Stomach smooth muscle (tissue), 2 donors: Measurements from ENCODE around the gene USP7.
A peak's percentile ranks its signal among the peaks of the same experiment; 100 is the strongest.

Source experiments
- H3K27ac ChIP-seq: one replicate; pipeline ENCODE4 v1.7.0; 2013; ENCODE audit warnings: mild to moderate bottlenecking, low read length, inconsistent platforms
- H3K27me3 ChIP-seq, 2 donors: one replicate each; pipeline ENCODE4 v1.7.0; 2013; ENCODE audit warnings: low read length in 2 of 2; ENCODE audit not compliant: insufficient read depth in 2 of 2, control insufficient read depth in 1 of 2
- H3K36me3 ChIP-seq, 2 donors: one replicate each; pipeline ENCODE4 v1.7.0; 2013; ENCODE audit warnings: low read length in 2 of 2; ENCODE audit not compliant: control insufficient read depth in 2 of 2, insufficient read depth in 2 of 2
- H3K4me1 ChIP-seq: one replicate; pipeline ENCODE4 v1.7.0; 2013; ENCODE audit warnings: low read length; ENCODE audit not compliant: control insufficient read depth, insufficient read depth
- H3K4me3 ChIP-seq, 2 donors: one replicate each; pipeline ENCODE4 v1.7.0; 2013; ENCODE audit warnings: low read length in 2 of 2
- H3K9ac ChIP-seq, 2 donors: one replicate each; pipeline ENCODE4 v1.7.0; 2013; ENCODE audit warnings: low read length in 2 of 2, mild to moderate bottlenecking in 1 of 2
- H3K9me3 ChIP-seq, 2 donors: one replicate each; pipeline ENCODE4 v1.7.0; 2013; ENCODE audit warnings: low read length in 2 of 2; ENCODE audit not compliant: control insufficient read depth in 2 of 2
- donor health status: healthy.
- donor health status: Pancreatic carcinoma.

Gene USP7

GRCh38 chr16:8855972-8856371 is 107.7 kb downstream of the USP7 start:
- Histone ChIP-seq H3K27me3 (no peaks in the 10 kb centered on the region), H3K4me3 (no peak overlapping the region), H3K27ac (no peak overlapping the region), H3K4me1 (peaks cover 8% of the 10 kb centered on the region), H3K36me3 (peaks cover 7 to 8% of the 10 kb centered on the region in 2 donors), H3K9me3 (no peaks in the 10 kb centered on the region), H3K9ac (no peak overlapping the region)

- H3K9ac ChIP-seq = no peak overlapping the region
- no peaks in the 10 kb centered on the region for H3K27me3 ChIP-seq
- H3K9me3 ChIP-seq = no peaks in the 10 kb centered on the region
- H3K4me1 ChIP-seq = peaks cover 6% of the 10 kb centered on the region
- peaks cover 8 to 9% of the 10 kb centered on the region in 2 donors for H3K36me3 ChIP-seq
- no peak overlapping the region for H3K4me3 ChIP-seq
- H3K27ac ChIP-seq = no peak overlapping the region
These were observed 108.5 kb downstream of the USP7 start for GRCh38 chr16:8855051-8855786.

- Histone ChIP-seq H3K4me1 (peaks cover 5% of the 10 kb centered on the region), H3K36me3 (peaks cover 8 to 15% of the 10 kb centered on the region in 2 donors), H3K27ac (no peak overlapping the region), H3K27me3 (no peaks in the 10 kb centered on the region), H3K9ac (no peak overlapping the region), H3K4me3 (no peak overlapping the region), H3K9me3 (no peaks in the 10 kb centered on the region)
These were observed 109.3 kb downstream of the USP7 start for GRCh38 chr16:8854298-8854948.

- H3K27ac ChIP-seq = no peak overlapping the region
These were observed 110.1 kb downstream of the USP7 start for GRCh38 chr16:8853611-8854010.

GRCh38 chr16:8853150-8853549 is 110.6 kb downstream of the USP7 start:
- Histone ChIP-seq H3K27ac (no peak overlapping the region), H3K4me1 (peaks cover 5% of the 10 kb centered on the region), H3K4me3 (no peak overlapping the region), H3K27me3 (no peaks in the 10 kb centered on the region), H3K9me3 (no peaks in the 10 kb centered on the region), H3K36me3 (peaks cover 5 to 22% of the 10 kb centered on the region in 2 donors), H3K9ac (no peak overlapping the region)

More at GRCh38 chr16:8853611-8854010, 110.1 kb downstream of the USP7 start:
- Histone ChIP-seq H3K9me3 (no peaks in the 10 kb centered on the region), H3K4me3 (no peak overlapping the region), H3K4me1 (peaks cover 5% of the 10 kb centered on the region), H3K36me3 (peaks cover 7 to 21% of the 10 kb centered on the region in 2 donors), H3K9ac (no peak overlapping the region), H3K27me3 (no peaks in the 10 kb centered on the region)

- H3K9me3 ChIP-seq = no peaks in the 10 kb centered on the region
- H3K27me3 ChIP-seq = no peaks in the 10 kb centered on the region
- peaks cover 5% of the 10 kb centered on the region for H3K4me1 ChIP-seq
- H3K36me3 ChIP-seq = peaks cover 5 to 24% of the 10 kb centered on the region in 2 donors
- no peak overlapping the region for H3K4me3 ChIP-seq
- no peak overlapping the region for H3K27ac ChIP-seq
- H3K9ac ChIP-seq = no peak overlapping the region
These were observed 111.2 kb downstream of the USP7 start for GRCh38 chr16:8852534-8852933.

- Histone ChIP-seq H3K9me3 (no peaks in the 10 kb centered on the region), H3K9ac (no peak overlapping the region), H3K4me3 (no peak overlapping the region), H3K27ac (no peak overlapping the region), H3K4me1 (peaks cover 5% of the 10 kb centered on the region), H3K36me3 (peaks cover 5 to 23% of the 10 kb centered on the region in 2 donors), H3K27me3 (no peaks in the 10 kb centered on the region)
These were observed 111.8 kb downstream of the USP7 start for GRCh38 chr16:8851761-8852403.

GRCh38 chr16:8850279-8850885 is 113.3 kb downstream of the USP7 start:
- Histone ChIP-seq H3K27me3 (no peaks in the 10 kb centered on the region), H3K9ac (no peak overlapping the region), H3K4me1 (peaks cover 5% of the 10 kb centered on the region), H3K36me3 (peaks cover 5 to 17% of the 10 kb centered on the region in 2 donors), H3K4me3 (no peak overlapping the region), H3K27ac (peak overlapping the region; percentile 31), H3K9me3 (no peaks in the 10 kb centered on the region)

- Histone ChIP-seq H3K4me1 (peaks cover 5% of the 10 kb centered on the region), H3K27ac (peak overlapping the region; percentile 31), H3K36me3 (peaks cover 0 to 17% of the 10 kb centered on the region in 2 donors)
These were observed 114.2 kb downstream of the USP7 start for GRCh38 chr16:8849411-8850011.

GRCh38 chr16:8848939-8849391 is 114.7 kb downstream of the USP7 start:
- Histone ChIP-seq H3K27ac (no peak overlapping the region), H3K9me3 (no peaks in the 10 kb centered on the region), H3K36me3 (peaks cover 0 to 17% of the 10 kb centered on the region in 2 donors)

More at GRCh38 chr16:8849411-8850011, 114.2 kb downstream of the USP7 start:
- no peak overlapping the region for H3K4me3 ChIP-seq
- H3K9me3 ChIP-seq = no peaks in the 10 kb centered on the region
- no peak overlapping the region for H3K9ac ChIP-seq
- no peaks in the 10 kb centered on the region for H3K27me3 ChIP-seq

More at GRCh38 chr16:8848939-8849391, 114.7 kb downstream of the USP7 start:
- no peaks in the 10 kb centered on the region for H3K27me3 ChIP-seq
- no peak overlapping the region for H3K4me3 ChIP-seq
- no peak overlapping the region for H3K9ac ChIP-seq
- H3K4me1 ChIP-seq = peaks cover 5% of the 10 kb centered on the region
